ENCODE results near the gene GUCY1A2.
A peak's percentile ranks its signal among the peaks of the same experiment; 100 is the strongest.
"Not testable (repeated sequence)": the region's sequence is repeated elsewhere in the genome, so short reads cannot be mapped to it uniquely, and the experiment has no call there.

The GUCY1A2 gene

DNA sequence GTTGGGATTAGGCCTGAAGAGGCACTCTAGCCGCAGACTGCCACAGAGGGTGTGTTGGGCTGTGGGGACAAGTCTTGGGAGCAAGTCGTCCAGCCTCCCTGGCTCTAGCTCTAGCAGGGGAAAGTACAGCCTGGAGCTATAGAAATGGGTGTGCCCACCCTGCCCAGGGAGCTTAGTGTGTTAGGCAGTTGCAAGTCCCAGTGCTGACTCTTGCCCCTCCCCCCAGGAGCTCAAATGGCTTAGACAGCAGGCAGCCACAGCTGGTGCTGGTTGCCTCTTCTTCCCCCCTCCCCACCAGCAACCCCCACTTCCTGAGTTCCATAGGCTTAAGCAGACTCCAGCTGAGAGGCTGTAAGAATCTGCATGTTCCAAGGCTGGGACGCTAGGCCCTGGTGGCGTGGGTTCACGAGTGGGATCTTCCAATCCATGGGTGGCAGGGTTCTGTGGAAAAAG is 61.2 kb downstream of the GUCY1A2 start:
- intact Hi-C loops (cut with DNase I), result no loop called here
- DNase-seq, result peak in 1 of 10 donors; percentile 49

DNA sequence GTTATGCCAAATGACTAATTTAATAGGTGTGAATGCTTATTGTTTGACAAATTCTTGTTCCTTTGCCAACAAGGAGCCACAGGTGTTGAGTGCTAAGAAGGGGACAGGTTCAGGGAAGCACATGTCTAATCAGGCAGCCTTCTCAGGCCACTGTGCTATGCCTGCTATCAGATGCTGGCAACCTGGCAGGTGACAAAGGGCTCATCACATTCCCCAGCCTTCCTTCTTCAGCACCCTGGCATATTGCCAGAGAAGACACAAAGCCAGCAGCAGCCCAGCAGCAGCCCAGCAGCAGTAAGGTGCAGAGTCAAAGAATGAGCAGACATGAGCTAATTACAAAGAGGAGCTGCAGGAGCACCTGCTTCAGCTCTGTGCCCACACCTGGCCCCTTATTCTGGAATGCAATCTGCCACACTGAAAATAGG is 68.2 kb downstream of the GUCY1A2 start:
- DNase-seq, result peak in 1 of 10 donors; percentile 51
- intact Hi-C loops (cut with DNase I), result no loop called here

DNA sequence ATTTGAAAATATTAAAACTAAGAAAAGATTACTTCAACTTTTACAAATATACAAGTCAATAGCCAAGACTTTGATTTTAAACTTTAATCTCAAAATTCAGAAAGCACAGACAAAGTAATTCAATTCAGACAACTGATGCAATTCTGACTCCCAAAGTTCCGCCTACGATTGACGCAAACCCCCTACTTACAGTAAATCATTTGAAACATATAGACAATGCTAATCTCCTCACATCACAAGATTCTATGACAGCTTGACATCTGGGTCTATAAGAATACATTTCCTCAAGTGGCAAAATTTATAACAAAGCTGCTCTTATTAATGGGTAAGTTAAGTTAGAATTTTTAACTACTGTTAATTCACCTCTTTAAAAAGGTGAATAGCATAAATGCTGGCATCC is 75.2 kb downstream of the GUCY1A2 start:
- intact Hi-C loops (cut with DNase I), result no loop called here
- no peak for DNase-seq

DNA sequence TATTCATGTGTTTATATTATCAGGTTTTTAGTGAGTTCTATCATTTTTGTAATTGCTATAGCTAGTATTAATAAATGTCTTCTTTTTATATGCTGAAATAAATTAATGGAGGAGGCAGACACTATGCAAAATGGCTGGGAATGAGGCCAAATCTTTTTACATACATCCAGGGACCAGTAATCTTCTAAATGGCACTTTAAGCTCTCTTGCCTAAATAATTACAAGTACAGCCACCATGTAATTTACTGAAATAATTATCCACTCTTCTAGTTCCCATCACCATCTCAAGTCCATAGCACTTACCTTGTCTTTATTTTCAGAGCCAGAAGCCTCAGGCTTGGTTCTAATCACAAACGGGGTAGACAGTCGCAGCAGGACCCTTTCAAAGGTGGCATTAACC is 79.1 kb downstream of the GUCY1A2 start:
- intact Hi-C loops (cut with DNase I), result no loop called here
- DNase-seq, result no peak

DNA sequence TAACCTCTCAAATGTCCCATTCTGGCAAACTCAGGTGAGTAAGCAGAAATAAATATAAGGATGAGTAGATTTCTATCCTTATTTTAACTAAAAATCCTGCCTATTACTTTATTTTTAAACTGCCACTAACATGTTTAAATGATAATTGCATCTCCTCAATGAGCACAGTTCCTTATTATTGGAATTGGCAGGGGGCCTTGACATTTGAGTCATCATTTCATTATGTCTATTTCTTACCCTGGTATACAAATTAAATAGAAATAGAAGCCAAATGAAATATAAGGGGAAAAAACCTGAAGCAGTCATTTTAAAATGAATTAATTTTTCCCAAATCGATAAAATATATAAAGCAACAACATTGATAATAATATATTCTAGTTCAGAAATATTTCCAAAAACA is 81.2 kb downstream of the GUCY1A2 start:
- intact Hi-C loops (cut with DNase I), result no loop called here
- DNase-seq, result no peak

DNA sequence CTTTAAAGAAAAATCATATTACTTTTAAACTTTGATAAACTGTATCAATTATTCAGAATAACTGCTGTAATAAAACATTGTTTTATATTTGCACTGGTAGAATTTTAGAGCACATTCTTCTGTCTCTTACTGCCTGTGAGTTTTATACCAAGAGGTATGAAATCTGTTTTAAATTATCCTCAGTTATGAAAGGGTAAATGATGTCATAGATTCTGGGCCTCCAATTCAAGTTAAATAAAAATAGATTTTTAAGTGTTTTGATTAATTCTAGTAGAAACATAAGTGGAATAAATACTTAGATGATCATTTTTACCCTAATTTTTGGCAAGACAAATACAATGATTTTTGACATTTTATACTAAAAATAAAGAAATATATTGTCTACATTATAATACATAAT is 93.0 kb downstream of the GUCY1A2 start:
- DNase-seq, result no peak
- intact Hi-C loops (cut with DNase I), result no loop called here

DNA sequence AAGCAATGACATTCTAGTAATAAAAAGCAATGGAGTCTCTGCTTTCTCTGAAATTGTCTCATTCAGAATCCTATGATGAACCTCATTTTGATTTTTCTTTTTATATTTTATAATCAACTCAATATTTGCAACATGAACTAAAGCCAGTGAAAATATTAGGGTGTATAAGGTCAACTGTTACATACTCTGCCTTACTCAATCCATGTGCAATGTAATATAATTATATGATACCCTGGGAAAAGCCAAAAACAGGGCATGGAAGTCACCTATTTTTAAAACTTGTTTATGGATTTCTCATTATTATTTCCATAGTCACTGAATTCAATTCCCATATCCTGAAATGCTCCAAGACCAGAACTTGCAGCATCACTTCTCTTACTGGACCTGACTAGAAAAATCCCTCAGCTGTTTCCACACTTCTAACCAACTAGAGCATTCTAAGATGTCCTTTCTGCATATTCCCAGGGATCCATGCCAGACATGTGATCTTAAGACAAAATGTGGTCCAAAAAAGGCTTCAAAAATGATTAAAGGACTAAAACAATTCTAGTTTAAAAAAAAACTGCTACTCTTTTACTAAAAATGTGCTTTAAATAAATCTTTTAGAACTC is 97.3 kb downstream of the GUCY1A2 start:
- intact Hi-C loops (cut with DNase I), result no loop called here
- DNase-seq, result no peak

DNA sequence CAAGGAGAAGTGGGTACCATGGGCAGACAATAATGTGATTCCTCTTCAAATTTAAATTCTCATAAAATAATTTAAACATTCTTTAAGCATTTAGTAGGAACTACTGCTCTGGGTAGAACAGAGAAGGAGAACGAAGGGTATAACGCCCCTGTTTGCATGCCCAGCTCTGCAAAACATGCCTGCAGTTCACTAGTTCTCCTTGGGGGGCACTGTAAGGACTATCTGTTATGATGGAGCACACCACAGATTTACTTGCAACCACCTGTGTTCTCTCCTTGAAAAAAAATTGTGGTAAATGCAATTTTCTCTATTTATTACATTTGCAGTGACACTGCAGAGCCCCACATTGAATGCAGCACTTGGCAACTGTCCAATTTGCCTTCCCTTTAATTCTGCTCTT is 100.3 kb downstream of the GUCY1A2 start:
- intact Hi-C loops (cut with DNase I), result no loop called here

DNA sequence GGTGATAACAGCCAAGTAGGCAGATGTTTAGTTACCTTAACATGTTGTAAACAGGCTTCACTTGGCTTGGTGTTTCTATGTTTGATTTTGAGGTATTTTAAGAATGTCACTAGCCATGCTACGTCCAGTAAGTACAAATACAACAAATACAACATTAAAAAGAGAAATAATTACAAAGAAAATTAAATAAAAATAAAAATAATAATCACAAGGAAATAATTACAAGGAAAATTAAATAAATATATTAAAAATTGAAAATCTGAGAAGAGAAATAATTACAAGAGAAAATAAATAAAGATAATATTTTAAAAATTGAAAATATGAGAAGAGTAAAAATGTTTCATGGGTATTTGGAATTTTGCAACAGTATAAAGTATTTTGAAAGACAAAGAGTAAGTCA is 103.9 kb downstream of the GUCY1A2 start:
- intact Hi-C loops (cut with DNase I), result no loop called here
- no peak for DNase-seq

More for the DNA sequence above, 100.3 kb downstream of the GUCY1A2 start:
- no peak for DNase-seq

DNA sequence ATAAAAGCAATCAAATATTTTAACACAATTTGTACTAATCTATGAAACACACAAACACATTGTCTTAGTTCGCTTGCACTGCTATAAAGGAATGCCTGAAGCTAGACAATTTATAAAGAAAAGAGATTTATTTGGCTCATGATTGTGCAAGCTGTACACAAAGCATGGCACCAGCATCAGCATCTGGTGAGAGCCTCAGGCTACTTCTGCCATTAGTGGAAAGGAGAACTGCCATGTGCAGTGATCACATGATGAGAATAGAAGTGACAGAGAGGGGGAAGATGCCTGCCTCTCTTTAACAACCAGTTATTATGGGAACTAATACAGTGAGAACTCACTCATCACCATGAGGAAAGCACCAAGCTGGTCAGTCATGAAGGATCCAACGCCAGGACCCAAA is 105.1 kb downstream of the GUCY1A2 start:
- DNase-seq, result no peak
- intact Hi-C loops (cut with DNase I), result no loop called here

DNA sequence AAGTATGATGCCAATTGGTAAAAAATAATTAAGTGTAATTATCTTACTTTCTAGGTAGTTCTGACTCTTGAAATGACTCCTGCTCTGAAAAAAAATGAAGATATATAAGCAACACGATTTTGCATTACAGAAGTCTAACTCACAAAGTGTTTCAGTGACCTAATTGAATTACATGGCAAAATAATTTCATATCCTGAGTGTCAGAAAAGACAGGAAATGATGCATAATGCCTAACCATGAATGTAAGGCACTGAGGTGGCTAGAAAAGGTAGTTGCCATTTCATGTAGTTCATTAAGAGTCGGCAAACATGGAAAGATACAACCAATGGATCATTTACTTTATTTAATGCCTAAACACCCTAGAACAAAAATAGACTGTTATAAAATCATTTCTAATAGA is 113.5 kb downstream of the GUCY1A2 start:
- intact Hi-C loops (cut with DNase I), result no loop called here
- no peak for DNase-seq

DNA sequence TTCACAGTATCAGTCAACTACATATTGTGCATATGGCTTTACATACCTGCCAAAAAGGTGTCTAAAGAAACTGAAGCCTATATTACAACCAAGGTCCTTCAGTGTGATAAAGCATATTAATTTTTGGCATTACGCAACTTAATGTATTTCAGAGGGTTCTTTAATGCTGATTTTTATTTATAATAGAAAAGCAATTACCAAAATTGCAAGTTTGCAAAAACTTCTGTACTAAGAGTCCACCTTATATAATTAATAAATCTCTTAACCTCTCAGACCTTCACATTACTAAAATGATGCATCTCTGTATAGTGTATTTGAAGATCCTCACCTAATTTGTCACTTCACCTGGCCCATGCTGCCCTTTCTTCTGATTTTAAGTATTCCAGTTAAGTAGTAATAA is 128.6 kb downstream of the GUCY1A2 start:
- intact Hi-C loops (cut with DNase I), result no loop called here
- DNase-seq, result no peak

DNA sequence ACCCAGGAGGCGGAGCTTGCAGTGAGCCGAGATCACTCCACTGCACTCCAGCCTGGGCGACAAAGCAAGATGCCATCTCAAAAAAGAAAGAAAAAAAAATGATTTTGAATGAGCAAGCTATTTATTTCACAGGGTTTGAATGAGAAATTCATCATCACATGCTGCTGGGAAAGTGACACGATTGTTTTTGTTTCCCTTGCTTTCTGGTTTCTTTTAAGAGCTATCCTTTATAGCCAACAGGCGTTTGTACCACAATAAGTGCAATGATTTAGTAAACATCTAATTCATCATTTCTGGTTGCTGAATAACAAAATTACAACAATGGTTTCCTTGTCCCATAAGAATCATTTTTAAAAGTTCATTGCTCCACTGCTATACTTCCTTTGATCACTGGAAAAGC is 129.9 kb downstream of the GUCY1A2 start:
- DNase-seq, result peak in 1 of 10 donors; percentile 20
- intact Hi-C loops (cut with DNase I), result no loop called here

DNA sequence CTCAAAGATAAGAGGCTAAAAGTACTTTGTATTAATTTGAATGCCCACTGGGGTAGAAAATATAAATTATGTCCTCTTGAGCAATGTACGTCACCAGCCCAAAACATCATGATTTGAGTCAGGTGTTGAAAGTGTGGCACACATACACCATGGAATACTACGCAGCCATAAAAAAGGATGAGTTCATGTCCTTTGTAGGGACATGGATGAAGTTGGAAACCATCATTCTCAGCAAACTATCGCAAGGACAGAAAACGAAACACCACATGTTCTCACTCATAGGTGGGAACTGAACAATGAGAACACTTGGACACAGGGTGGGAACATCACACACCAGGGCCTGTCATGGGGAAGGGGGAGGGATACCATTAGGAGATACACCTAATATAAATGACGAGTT is 134.6 kb downstream of the GUCY1A2 start:
- intact Hi-C loops (cut with DNase I); DNase-seq: not testable (repeated sequence)

DNA sequence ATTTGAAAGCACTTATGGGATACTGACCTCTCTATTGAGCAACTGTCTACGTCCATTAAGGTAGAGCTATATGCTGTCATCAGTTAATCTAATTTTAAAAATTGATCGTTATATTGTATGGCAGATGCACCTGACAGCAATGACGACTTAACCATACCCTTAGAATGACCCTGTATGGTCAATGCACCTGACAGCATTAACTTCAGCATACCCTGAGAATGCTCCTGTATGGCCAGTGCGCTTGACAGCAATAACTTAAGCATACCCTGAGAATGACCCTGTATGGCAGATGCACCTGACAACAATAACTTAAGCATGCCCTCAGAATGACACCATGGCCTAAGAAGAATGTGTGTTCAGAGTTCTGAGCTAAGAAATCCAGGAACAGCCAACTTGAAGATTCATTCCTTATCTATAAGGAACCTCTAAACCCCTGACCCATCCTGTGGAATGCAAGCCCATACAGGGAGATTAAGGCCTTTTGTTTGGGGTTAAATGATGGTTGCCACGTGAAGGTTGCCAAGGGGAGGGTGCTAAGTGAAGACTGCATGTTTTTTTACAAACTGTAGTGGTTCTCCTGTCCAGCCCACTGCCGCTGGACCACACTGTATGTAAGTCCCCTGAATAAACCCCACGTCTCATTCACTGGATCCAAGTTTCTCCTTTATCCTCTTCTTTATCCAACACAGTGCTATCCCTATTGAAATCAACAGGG is 138.3 kb downstream of the GUCY1A2 start:
- no peak for DNase-seq
- intact Hi-C loops (cut with DNase I), result no loop called here

DNA sequence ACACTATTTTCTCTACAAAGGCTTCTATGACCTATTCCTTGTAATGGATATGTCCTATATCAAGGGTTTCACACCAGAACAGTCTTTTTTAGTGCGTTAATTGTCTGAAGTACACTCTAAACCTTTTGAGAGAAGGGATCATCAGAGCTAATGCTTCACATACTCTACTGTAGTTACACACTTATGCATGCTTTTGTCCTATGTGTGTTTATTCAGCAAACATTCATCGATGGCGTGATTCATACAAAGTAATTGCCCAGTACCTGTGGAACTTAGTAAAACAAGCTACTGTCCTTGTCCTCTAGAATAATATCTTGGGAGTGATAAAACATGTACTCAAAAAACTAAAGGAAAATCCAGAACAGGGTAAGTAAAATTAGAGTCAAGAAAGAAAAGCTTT is 139.2 kb downstream of the GUCY1A2 start:
- intact Hi-C loops (cut with DNase I), result no loop called here
- no peak for DNase-seq

DNA sequence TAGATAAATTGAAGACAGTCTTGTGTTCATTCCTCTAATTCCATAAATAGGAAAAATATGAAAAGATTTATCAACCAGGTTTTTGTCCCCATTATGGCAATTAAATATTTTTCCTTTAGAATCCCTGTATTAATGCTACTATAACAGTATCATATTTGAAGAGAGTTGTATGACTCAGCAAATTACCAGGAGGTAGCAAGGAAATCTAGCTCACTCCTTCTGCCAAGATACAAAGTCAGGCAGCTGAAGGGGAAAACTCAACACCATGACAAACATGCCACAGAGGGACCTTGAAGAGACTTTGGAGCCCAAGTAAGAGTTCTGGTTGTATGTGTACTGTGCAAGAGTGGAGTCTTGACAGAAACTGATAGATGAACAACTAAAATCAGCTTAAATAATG is 143.3 kb downstream of the GUCY1A2 start:
- DNase-seq, result no peak
- intact Hi-C loops (cut with DNase I), result no loop called here

DNA sequence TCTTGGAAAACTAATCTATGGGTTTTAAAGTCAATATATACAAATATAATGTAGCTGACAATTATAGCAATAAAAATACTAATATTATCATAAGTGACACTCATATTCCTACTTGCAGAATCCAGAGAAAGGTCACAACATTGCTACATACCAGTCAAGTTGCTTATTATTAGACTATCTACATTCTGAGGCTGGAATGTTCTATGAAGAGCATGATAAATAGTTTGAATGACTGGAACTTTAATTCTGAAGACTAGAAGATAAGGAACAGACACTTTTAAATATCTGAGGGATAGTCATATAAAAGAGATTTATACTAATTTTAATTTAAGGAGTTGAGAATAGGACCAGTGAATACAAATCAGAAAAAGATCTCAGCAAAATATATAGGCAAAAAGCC is 146.0 kb downstream of the GUCY1A2 start:
- DNase-seq, result no peak
- intact Hi-C loops (cut with DNase I), result no loop called here

DNA sequence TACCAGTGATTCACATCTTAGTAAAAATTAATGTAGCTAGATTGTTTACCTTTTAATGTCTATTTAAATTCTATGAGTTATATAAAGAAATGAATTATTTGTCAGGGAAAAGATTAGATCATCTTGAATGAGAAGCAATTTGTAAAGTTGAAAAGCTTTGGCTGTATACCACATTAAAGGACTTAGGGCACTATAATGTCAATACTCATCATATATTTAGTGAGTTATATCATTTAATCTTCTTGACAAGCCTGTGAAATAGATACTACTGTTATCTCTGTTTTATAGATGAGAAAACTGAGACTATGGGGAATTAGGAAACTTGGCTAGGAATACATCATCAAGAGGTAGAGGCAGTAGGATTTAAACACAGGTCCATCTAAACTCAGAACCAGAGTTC is 160.1 kb downstream of the GUCY1A2 start:
- DNase-seq, result no peak
- intact Hi-C loops (cut with DNase I), result no loop called here

DNA sequence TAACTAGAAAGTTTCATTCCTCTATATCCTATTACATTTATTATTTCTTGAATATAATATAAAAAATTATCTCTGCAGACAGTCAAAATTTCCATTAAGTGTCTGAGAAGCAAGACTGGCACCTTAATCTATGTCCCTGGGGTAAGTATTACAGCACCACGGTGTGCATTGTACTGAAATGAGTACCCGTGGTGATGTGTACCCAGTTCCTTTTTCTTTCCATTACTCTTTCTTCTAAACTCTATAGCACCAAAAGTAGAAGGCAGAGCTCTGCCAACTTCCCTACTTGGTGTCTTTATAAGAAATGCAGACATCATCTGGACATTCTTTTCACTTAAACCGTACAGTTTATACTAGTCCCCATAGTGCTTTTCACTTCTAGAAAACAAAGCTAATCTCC is 161.7 kb downstream of the GUCY1A2 start:
- intact Hi-C loops (cut with DNase I), result no loop called here
- no peak for DNase-seq

DNA sequence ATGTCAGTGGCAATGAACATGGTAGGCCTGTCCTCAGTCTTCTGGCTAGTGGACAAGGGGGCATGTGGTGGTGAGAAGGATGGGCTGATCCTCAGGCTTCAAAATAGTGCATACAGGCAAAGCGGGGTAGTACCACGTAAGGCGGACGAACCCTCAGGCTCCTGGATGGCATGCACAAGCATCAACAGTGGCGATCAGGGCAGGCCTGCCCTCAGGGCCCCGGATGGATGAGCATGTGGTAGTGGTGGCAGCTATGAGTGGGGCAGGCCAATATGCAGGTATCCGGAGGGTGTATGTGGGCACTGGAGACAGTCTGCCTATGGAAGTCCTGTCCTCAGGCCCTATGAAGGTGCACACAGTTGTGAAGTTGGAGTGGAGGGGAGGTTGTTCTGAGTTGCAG is 163.8 kb downstream of the GUCY1A2 start:
- intact Hi-C loops (cut with DNase I), result no loop called here
- DNase-seq, result peak in 2 of 10 donors; percentile 43 to 56

DNA sequence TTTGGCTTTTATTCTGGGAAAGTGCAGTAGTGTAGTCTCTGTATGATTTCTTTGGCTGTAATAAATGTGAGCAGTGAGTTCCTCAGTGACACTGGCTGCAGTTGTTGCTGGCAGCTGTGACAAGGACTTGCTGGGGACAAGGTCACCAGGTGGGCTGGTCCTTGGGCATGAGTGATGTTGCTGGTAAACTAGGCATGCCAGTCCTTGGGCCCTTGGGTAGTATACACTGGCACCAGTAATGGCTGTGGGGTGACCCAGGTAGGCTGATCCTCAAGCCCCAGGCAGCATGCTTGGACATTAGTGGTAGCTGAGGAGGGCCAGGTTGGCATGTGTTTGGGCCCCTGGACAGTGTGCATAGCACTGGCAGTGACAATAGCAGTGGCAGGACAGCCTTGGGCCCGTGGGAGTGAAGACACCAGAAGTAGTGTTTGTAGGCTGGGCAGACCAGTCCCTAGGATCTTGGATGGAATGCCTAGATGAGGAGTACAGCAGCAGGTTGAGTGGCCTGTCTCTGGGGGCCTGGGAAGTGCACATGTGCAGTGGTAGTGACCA is 164.3 kb downstream of the GUCY1A2 start:
- intact Hi-C loops (cut with DNase I), result no loop called here
- peak in 2 of 10 donors; percentile 46 to 52 for DNase-seq

Measured in posterior cingulate gyrus (tissue), 11 donors.